HG02763 (cell line): ENCODE measurements around the gene KCNK3.

Source experiments
- ATAC-seq: cut with Tn5 transposase; IDR thresholded peaks from one replicate; pipeline ENCODE4 v1.9.1; 2021; ENCODE audit warnings: mild to moderate bottlenecking, moderate library complexity; ENCODE audit not compliant: unreplicated experiment

Gene KCNK3

DNA sequence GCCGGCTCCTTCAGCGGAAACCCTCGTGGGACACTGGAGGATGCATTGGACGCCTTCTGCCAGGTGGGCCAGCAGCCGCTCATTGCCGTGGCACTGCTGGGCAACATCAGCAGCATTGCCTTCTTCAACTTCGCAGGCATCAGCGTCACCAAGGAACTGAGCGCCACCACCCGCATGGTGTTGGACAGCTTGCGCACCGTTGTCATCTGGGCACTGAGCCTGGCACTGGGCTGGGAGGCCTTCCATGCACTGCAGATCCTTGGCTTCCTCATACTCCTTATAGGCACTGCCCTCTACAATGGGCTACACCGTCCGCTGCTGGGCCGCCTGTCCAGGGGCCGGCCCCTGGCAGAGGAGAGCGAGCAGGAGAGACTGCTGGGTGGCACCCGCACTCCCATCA lies 85.6 kb downstream of the KCNK3 start:
- ATAC-seq = no peak

DNA sequence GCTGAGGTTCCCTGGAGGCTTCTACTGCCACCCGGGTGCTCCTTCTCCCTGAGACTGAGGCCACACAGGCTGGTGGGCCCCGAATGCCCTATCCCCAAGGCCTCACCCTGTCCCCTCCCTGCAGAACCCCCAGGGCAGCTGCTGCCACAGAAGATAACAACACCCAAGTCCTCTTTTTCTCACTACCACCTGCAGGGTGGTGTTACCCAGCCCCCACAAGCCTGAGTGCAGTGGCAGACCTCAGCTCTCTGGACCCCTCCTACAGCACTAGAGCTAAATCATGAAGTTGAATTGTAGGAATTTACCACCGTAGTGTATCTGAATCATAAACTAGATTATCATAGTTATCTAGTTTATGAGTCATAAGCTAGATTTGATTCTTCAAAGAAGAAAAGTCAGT lies 86.0 kb downstream of the KCNK3 start:
- ATAC-seq = no peak

DNA sequence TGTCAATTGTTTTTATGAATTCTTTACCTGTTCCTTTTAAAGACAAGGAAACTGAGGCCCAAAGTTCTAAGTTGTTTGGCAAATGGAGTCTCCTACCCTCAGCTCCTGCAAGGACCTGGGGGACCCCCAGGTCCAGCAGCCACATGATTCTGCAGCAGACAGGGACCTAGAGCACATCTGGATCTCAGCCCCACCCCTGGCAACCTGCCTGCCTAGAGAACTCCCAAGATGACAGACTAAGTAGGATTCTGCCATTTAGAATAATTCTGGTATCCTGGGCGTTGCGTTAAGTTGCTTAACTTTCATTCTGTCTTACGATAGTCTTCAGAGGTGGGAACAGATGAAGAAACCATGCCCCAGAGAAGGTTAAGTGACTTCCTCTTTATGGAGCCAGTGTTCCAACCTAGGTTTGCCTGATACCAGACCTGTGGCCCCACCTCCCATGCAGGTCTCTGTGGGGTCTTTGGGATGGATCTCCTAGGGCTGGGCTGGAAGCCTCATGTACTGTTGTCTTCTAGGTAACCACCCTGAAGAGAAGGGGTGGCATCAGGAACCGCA lies 87.8 kb downstream of the KCNK3 start:
- ATAC-seq = no peak
